GM12878 (cell line): ENCODE results near the gene SEPHS2. TPM values are rescaled to one million over a fixed set of nuclear protein-coding genes. Genes with fewer than 3 reads are reported as not detected.

ENCODE experiments used
- CBFB ChIP-seq: IDR thresholded peaks from 2 replicates; pipeline ENCODE4 v1.6.1; 2016; ENCODE audit warnings: antibody characterized with exemption, low read depth
- ESRRA ChIP-seq: IDR thresholded peaks from 2 replicates; pipeline ENCODE4 v1.6.1; 2012; ENCODE audit warnings: mild to moderate bottlenecking, low read length, improper control_type of control experiment
- HDAC6 ChIP-seq: fragments of 200-600 bp; sonication (generic); IDR thresholded peaks from one replicate; pipeline ENCODE4 v1.8.0; 2017; ENCODE audit warnings: antibody characterized with exemption; ENCODE audit not compliant: unreplicated experiment
- HSF1 ChIP-seq: fragments of 150-350 bp; IDR thresholded peaks from 2 replicates; pipeline ENCODE4 v1.6.1; 2014; ENCODE audit warnings: mild to moderate bottlenecking, low read depth, low read length
- IRF4 ChIP-seq: IDR thresholded peaks from 2 replicates; pipeline ENCODE4 v1.6.1; 2011; ENCODE audit warnings: low read depth, low read length
- IRF5 ChIP-seq: fragments of 450-650 bp; IDR thresholded peaks from 2 replicates; pipeline ENCODE4 v1.6.1; 2017; ENCODE audit warnings: borderline replicate concordance
- JUNB ChIP-seq: IDR thresholded peaks from 2 replicates; pipeline ENCODE4 v1.6.1; 2016; ENCODE audit warnings: antibody characterized with exemption, mild to moderate bottlenecking
- MXI1 ChIP-seq: fragments of 150-350 bp; IDR thresholded peaks from 2 replicates; pipeline ENCODE4 v1.6.1; 2011; ENCODE audit warnings: low read depth, mild to moderate bottlenecking, inconsistent platforms, low read length, improper control_type of control experiment
- NR2C1 ChIP-seq: fragments of 450-650 bp; IDR thresholded peaks from 2 replicates; pipeline ENCODE4 v1.6.1; 2017; ENCODE audit warnings: antibody characterized with exemption, mild to moderate bottlenecking, moderate library complexity
- PAX8 ChIP-seq: fragments of 450-650 bp; IDR thresholded peaks from 2 replicates; pipeline ENCODE4 v1.6.1; 2017; ENCODE audit warnings: mild to moderate bottlenecking, moderate library complexity
- POLR2A ChIP-seq: IDR thresholded peaks from 2 replicates; pipeline ENCODE4 v1.6.1; 2011; ENCODE audit warnings: low read depth, mild to moderate bottlenecking, low read length
- POLR2AphosphoS5 ChIP-seq: IDR thresholded peaks from 2 replicates; pipeline ENCODE4 v1.6.1; 2011; ENCODE audit warnings: mild to moderate bottlenecking, low read length, inconsistent platforms
- RB1 ChIP-seq: fragments of 450-650 bp; formaldehyde crosslinking; IDR thresholded peaks from 2 replicates; pipeline ENCODE4 v1.6.1; 2017; ENCODE audit warnings: mild to moderate bottlenecking, borderline replicate concordance
- RELA ChIP-seq: fragments of 450-650 bp; IDR thresholded peaks from 2 replicates; pipeline ENCODE4 v1.8.0; 2014; ENCODE audit warnings: borderline replicate concordance; ENCODE audit not compliant: partially characterized antibody
- TCF3 ChIP-seq: IDR thresholded peaks from 2 replicates; pipeline ENCODE4 v1.6.1; 2012; ENCODE audit warnings: low read depth, mild to moderate bottlenecking, low read length, borderline replicate concordance; ENCODE audit not compliant: insufficient read depth
- USF2 ChIP-seq: IDR thresholded peaks from 2 replicates; pipeline ENCODE4 v1.6.1; 2011; ENCODE audit warnings: low read depth, low read length, improper control_type of control experiment, borderline replicate concordance
- YBX1 ChIP-seq: fragments of 450-650 bp; IDR thresholded peaks from 2 replicates; pipeline ENCODE4 v1.6.1; 2016; ENCODE audit warnings: antibody characterized with exemption
- ZBTB4 ChIP-seq: fragments of 450-650 bp; formaldehyde crosslinking; IDR thresholded peaks from 2 replicates; pipeline ENCODE4 v1.4.0; 2022; ENCODE audit warnings: mild to moderate bottlenecking, moderate library complexity
- ZNF592 ChIP-seq: fragments of 450-650 bp; IDR thresholded peaks from 2 replicates; pipeline ENCODE4 v1.6.1; 2017; ENCODE audit warnings: mild to moderate bottlenecking, moderate library complexity
- polyA plus RNA-seq, 11 experiments: library from polyadenylated mRNA; depleted of rRNA in 4 of 11; unstranded in 6 of 11; stranded (reverse) in 5 of 11; fragments of >200 nt; fragmentation: Nextera tagmentation in 4 of 11; fragmentation: Illumina TruSeq in 1 of 11; extraction: Ambion mirVana in 4 of 11; extraction: Trizol in 1 of 11; gene quantifications; 1 replicate in 1 of 11; 2 replicates in 10 of 11; pipeline versions ENCODE4 v1.2.1 to v1.2.3, GENCODE V29; 2011 to 2016; ENCODE audit warnings: inconsistent platforms in 2 of 11, missing spikeins in 2 of 11, low read depth in 1 of 11
- total RNA-seq, 4 experiments: library from RNA; depleted of rRNA in 3 of 4; stranded (reverse); fragments of >200 nt in 3 of 4; fragmentation: Illumina TruSeq in 1 of 4; extraction: Trizol in 1 of 4; gene quantifications; 2 replicates each; pipeline versions ENCODE4 v1.2.1 to v1.2.3, GENCODE V29; 2013 to 2021

Gene SEPHS2
- total and polyA plus RNA-seq, 10 of the 15 experiments (the other 5 are each of a cell fraction or from before 2014, with no cell fraction given): 21.6 to 99.8 (median 72.9) TPM

GRCh38 chr16:30429678-30430427, 15.8 kb downstream of the SEPHS2 start, which contains the start of gene DCTPP1 (continued):
- TF ChIP-seq HSF1 (no peak), YBX1 (no peak), POLR2AphosphoS5 (peak; percentile 40; the same call in 1 of the 2 replicates), RELA (peak; percentile 18), POLR2A (peak; percentile 84), ESRRA (peak; percentile 51; the same call in 1 of the 2 replicates), PAX8 (no peak), RB1 (peak; percentile 31; the same call in 1 of the 2 replicates), MXI1 (peak; percentile 93), TCF3 (0 out of 2 replicates have a peak, but pooled peaks have one; percentile 6), ZBTB4 (CRISPR knock-in tag) (no peak), JUNB (no peak; the same call in 1 of the 2 replicates), HDAC6 (no peak), CBFB (peak; percentile 60), IRF5 (no peak), IRF4 (no peak), USF2 (no peak; the same call in 1 of the 2 replicates), ZNF592 (no peak; the same call in 1 of the 2 replicates), NR2C1 (no peak)
